Natural killer cell (primary cell): ENCODE data around the gene TEKTIP1. TPM values are rescaled to one million over a fixed set of nuclear protein-coding genes. Genes with fewer than 3 reads are reported as not detected.
A peak's percentile ranks its signal among the peaks of the same experiment; 100 is the strongest.

ENCODE experiments used
- ATAC-seq, 3 donors: fragments of 150-1000 bp in 2 of 3; fragments of 200-7000 bp in 1 of 3; cut with Tn5 transposase; 1 replicate in 1 of 3; 2 replicates in 2 of 3; pipeline ENCODE4 v1.10.0; 2021; ENCODE audit warnings: mild to moderate bottlenecking in 2 of 3, moderate library complexity in 2 of 3
- DNase-seq, 2 donors: peaks; one replicate each; pipeline versions ENCODE4 v3.0.0 to v3.0.0-alpha.2; 2013 to 2021; ENCODE audit warnings: mixed read lengths in 1 of 2
- H3K27ac ChIP-seq: one replicate; pipeline ENCODE4 v1.5.1; 2013; ENCODE audit warnings: mild to moderate bottlenecking, low read length
- H3K27me3 ChIP-seq: one replicate; pipeline ENCODE4 v1.6.1; 2013; ENCODE audit warnings: low read length; ENCODE audit not compliant: control insufficient read depth, insufficient read depth
- H3K36me3 ChIP-seq: one replicate; pipeline ENCODE4 v1.6.1; 2013; ENCODE audit warnings: low read length; ENCODE audit not compliant: control insufficient read depth, insufficient read depth
- H3K4me1 ChIP-seq: one replicate; pipeline ENCODE4 v1.6.1; 2013; ENCODE audit warnings: low read length; ENCODE audit not compliant: control insufficient read depth, insufficient read depth
- H3K4me3 ChIP-seq: one replicate; pipeline ENCODE4 v1.5.1; 2013; ENCODE audit warnings: low read length
- H3K9me3 ChIP-seq: one replicate; pipeline ENCODE4 v1.6.1; 2013; ENCODE audit warnings: low read length; ENCODE audit not compliant: control insufficient read depth, insufficient read depth
- H3K27ac Mint-ChIP-seq, 2 donors: one replicate each; pipeline ENCODE4 v1.8.0; 2022; ENCODE audit warnings: mild to moderate bottlenecking in 2 of 2, mixed read lengths in 2 of 2, moderate library complexity in 1 of 2
- H3K27me3 Mint-ChIP-seq, 2 donors: one replicate each; pipeline ENCODE4 v1.8.0; 2022; ENCODE audit warnings: low read depth in 2 of 2, mixed read lengths in 2 of 2
- H3K36me3 Mint-ChIP-seq: one replicate; pipeline ENCODE4 v1.8.0; 2022; ENCODE audit warnings: mixed read lengths
- H3K4me1 Mint-ChIP-seq, 2 donors: one replicate each; pipeline ENCODE4 v1.8.0; 2022; ENCODE audit warnings: mixed read lengths in 2 of 2
- H3K4me3 Mint-ChIP-seq: one replicate; pipeline ENCODE4 v1.8.0; 2022; ENCODE audit warnings: mild to moderate bottlenecking, moderate library complexity, mixed read lengths
- H3K9me3 Mint-ChIP-seq, 2 donors: one replicate each; pipeline ENCODE4 v1.8.0; 2022; ENCODE audit warnings: mixed read lengths in 2 of 2
- CTCF ChIP-seq: fragments of 200-600 bp; IDR thresholded peaks from one replicate; pipeline ENCODE4 v1.8.0; 2022; ENCODE audit warnings: antibody characterized with exemption
- WGBS: methylation state at CpG from one replicate; pipeline ENCODE4 v1.1.7; 2013; ENCODE audit warnings: missing lambda C conversion rate; ENCODE audit not compliant: insufficient coverage; 5-methylcytosine and 5-hydroxymethylcytosine counted together
- intact Hi-C: fragments of 100-400 bp; cut with micrococcal nuclease; formaldehyde crosslinking; loops from one replicate; pipeline ENCODE4 v1.14.2; 2022
- total RNA-seq, 4 donors: library from RNA; stranded (reverse); fragments of 120-200 nt in 1 of 4; gene quantifications; one replicate each; pipeline versions ENCODE4 v1.2.3 to v1.2.4, GENCODE V29; 2013 to 2022

The TEKTIP1 gene
- total RNA-seq, 3 donors from 2014 or later (not counting 1 experiment from before 2014, with no cell fraction given), result 5.9 to 11.6 (median 6.4) TPM

GRCh38 chr19:3535563-3535965 lies 3.4 kb upstream of the TEKTIP1 start:
- no peaks in the 10 kb centered on the region for H3K27me3 ChIP-seq
- Mint-ChIP-seq H3K4me3 (no peak overlapping the region), H3K36me3 (no peaks in the 10 kb centered on the region), H3K4me1 (peaks cover 0 to 21% of the 10 kb centered on the region in 2 donors), H3K27ac (no peak overlapping the region), H3K9me3 (no peaks in the 10 kb centered on the region), H3K27me3 (no peaks in the 10 kb centered on the region)
- no peak for TF ChIP-seq CTCF
- WGBS, result 98% methylated on average over 14 of the region's 14 CpGs
- no peaks in the 10 kb centered on the region for H3K9me3 ChIP-seq
- intact Hi-C loops, result no loop called here
- ATAC-seq (no peak), DNase-seq (no peak)
- H3K4me3 ChIP-seq, result no peak overlapping the region
- H3K4me1 ChIP-seq, result no peaks in the 10 kb centered on the region
- peaks cover 46% of the 10 kb centered on the region for H3K36me3 ChIP-seq
- no peak overlapping the region for H3K27ac ChIP-seq

- H3K27me3 ChIP-seq, result no peaks in the 10 kb centered on the region
- no peak overlapping the region for H3K4me3 Mint-ChIP-seq
- H3K4me3 ChIP-seq, result no peak overlapping the region
- H3K9me3 Mint-ChIP-seq, result no peaks in the 10 kb centered on the region
- ATAC-seq (no peak), DNase-seq (no peak)
- H3K27ac Mint-ChIP-seq, result no peak overlapping the region
- H3K27me3 Mint-ChIP-seq, result no peaks in the 10 kb centered on the region
- peaks cover 44% of the 10 kb centered on the region for H3K36me3 ChIP-seq
- H3K4me1 ChIP-seq, result no peaks in the 10 kb centered on the region
- intact Hi-C loops, result no loop called here
- WGBS, result 93% methylated on average over 6 of the region's 10 CpGs
- TF ChIP-seq CTCF, result no peak
- no peaks in the 10 kb centered on the region for H3K9me3 ChIP-seq
- no peaks in the 10 kb centered on the region for H3K36me3 Mint-ChIP-seq
- no peak overlapping the region for H3K27ac ChIP-seq
- H3K4me1 Mint-ChIP-seq, result peaks cover 0 to 21% of the 10 kb centered on the region in 2 donors
These were observed 3.0 kb upstream of the TEKTIP1 start for GRCh38 chr19:3535981-3536380.

GRCh38 chr19:3536429-3537100 lies 2.4 kb upstream of the TEKTIP1 start:
- Histone ChIP-seq H3K4me3 (no peak overlapping the region), H3K27me3 (no peaks in the 10 kb centered on the region), H3K36me3 (peaks cover 38% of the 10 kb centered on the region), H3K4me1 (no peaks in the 10 kb centered on the region), H3K27ac (no peak overlapping the region), H3K9me3 (no peaks in the 10 kb centered on the region)
- 92% methylated on average over 27 of the region's 27 CpGs for WGBS
- DNase-seq, result no peak
- H3K27me3 Mint-ChIP-seq, result no peaks in the 10 kb centered on the region
- peaks cover 0 to 21% of the 10 kb centered on the region in 2 donors for H3K4me1 Mint-ChIP-seq
- no peak overlapping the region for H3K4me3 Mint-ChIP-seq
- no peaks in the 10 kb centered on the region for H3K9me3 Mint-ChIP-seq
- intact Hi-C loops, result no loop called here
- TF ChIP-seq CTCF, result no peak
- no peak overlapping the region for H3K27ac Mint-ChIP-seq
- ATAC-seq, result no peak
- H3K36me3 Mint-ChIP-seq, result no peaks in the 10 kb centered on the region

- Histone ChIP-seq H3K36me3 (peaks cover 33% of the 10 kb centered on the region), H3K4me3 (no peak overlapping the region), H3K27ac (no peak overlapping the region), H3K27me3 (no peaks in the 10 kb centered on the region), H3K9me3 (no peaks in the 10 kb centered on the region), H3K4me1 (no peaks in the 10 kb centered on the region)
- Mint-ChIP-seq H3K36me3 (no peaks in the 10 kb centered on the region), H3K4me1 (peaks cover 0 to 21% of the 10 kb centered on the region in 2 donors), H3K27ac (peak overlapping the region; percentile 64 to 76), H3K27me3 (no peaks in the 10 kb centered on the region), H3K9me3 (no peaks in the 10 kb centered on the region), H3K4me3 (no peak overlapping the region)
- ATAC-seq (no peak), DNase-seq (no peak)
- no peak for TF ChIP-seq CTCF
- 81% methylated on average over 13 of the region's 13 CpGs for WGBS
- intact Hi-C loops, result no loop called here
These were observed 1.9 kb upstream of the TEKTIP1 start for GRCh38 chr19:3537101-3537437.
